M059J (cell line): ENCODE data around the gene CHADL. TPM values are rescaled to one million over a fixed set of nuclear protein-coding genes. Genes with fewer than 3 reads are reported as not detected.
A peak's percentile ranks its signal among the peaks of the same experiment; 100 is the strongest.

Source experiments
- DNase-seq: peaks from one replicate; pipeline ENCODE4 v3.0.0-alpha.2; 2012; ENCODE audit warnings: low read depth
- total RNA-seq: library from RNA; depleted of rRNA; stranded (reverse); fragments of >200 nt; shearing (Covaris generic); gene quantifications from 2 replicates; pipeline ENCODE4 v1.2.3, GENCODE V29; 2014

The CHADL gene
- total RNA-seq, 1 experiment from 2014 or later: not detected

GRCh38 chr22:41256254-41257253, 15.8 kb upstream of the CHADL start:
- peak; percentile 76 for DNase-seq

- DNase-seq: no peak
Measured at GRCh38 chr22:41254230-41254629, 13.5 kb upstream of the CHADL start.

GRCh38 chr22:41252365-41252764, 11.6 kb upstream of the CHADL start:
- no peak for DNase-seq

GRCh38 chr22:41250127-41250526, 9.4 kb upstream of the CHADL start:
- no peak for DNase-seq

- DNase-seq: no peak
Measured at GRCh38 chr22:41249442-41249841, 8.7 kb upstream of the CHADL start.

GRCh38 chr22:41248758-41249157, 8.0 kb upstream of the CHADL start:
- no peak for DNase-seq

- DNase-seq: no peak
Measured at GRCh38 chr22:41248314-41248713, 7.6 kb upstream of the CHADL start.

GRCh38 chr22:41247703-41248102, 7.0 kb upstream of the CHADL start:
- DNase-seq: no peak

GRCh38 chr22:41245917-41246499, 5.3 kb upstream of the CHADL start:
- no peak for DNase-seq

GRCh38 chr22:41243361-41243760, 2.6 kb upstream of the CHADL start:
- DNase-seq: peak; percentile 9

GRCh38 chr22:41242396-41243117, 1.8 kb upstream of the CHADL start:
- peak; percentile 34 for DNase-seq

GRCh38 chr22:41241133-41241676, 474 bp upstream of the CHADL start:
- DNase-seq: no peak

- DNase-seq: no peak
Measured at GRCh38 chr22:41239443-41240128, 1.1 kb downstream of the CHADL start.

- no peak for DNase-seq
Measured at GRCh38 chr22:41238570-41239442, 1.9 kb downstream of the CHADL start.

GRCh38 chr22:41237707-41238569, 2.8 kb downstream of the CHADL start:
- no peak for DNase-seq

- no peak for DNase-seq
Measured at GRCh38 chr22:41237036-41237706, 3.6 kb downstream of the CHADL start.

- DNase-seq: no peak
Measured at GRCh38 chr22:41234815-41235695, 5.7 kb downstream of the CHADL start.

- DNase-seq: no peak
Measured at GRCh38 chr22:41231369-41231768, 9.4 kb downstream of the CHADL start.
